Right lobe of liver (tissue), 4 donors: ENCODE data around the gene ARFGEF3.

ENCODE experiments used
- POLR2A ChIP-seq: fragments of 450-650 bp; IDR thresholded peaks from one replicate; pipeline ENCODE4 v1.6.1; 2017; ENCODE audit warnings: antibody characterized with exemption, mild to moderate bottlenecking
- TF ChIP-seq, protein P1 (sequence below), 4 donors: fragments of 200-600 bp in 3 of 4; fragments of 450-650 bp in 1 of 4; IDR thresholded peaks; one replicate each; pipeline versions ENCODE4 v1.5.1 to v1.8.0; 2016 to 2022; ENCODE audit warnings: antibody characterized with exemption in 4 of 4, mild to moderate bottlenecking in 2 of 4
- donor health status: DM: no; HTN: no; CAD: no.
- donor health status: DM: no; HTN: no; CAD: no.
- donor health status: DM: no; HTN: yes; CAD: no.

- no peak for TF ChIP-seq POLR2A
- TF ChIP-seq, protein P1, sequence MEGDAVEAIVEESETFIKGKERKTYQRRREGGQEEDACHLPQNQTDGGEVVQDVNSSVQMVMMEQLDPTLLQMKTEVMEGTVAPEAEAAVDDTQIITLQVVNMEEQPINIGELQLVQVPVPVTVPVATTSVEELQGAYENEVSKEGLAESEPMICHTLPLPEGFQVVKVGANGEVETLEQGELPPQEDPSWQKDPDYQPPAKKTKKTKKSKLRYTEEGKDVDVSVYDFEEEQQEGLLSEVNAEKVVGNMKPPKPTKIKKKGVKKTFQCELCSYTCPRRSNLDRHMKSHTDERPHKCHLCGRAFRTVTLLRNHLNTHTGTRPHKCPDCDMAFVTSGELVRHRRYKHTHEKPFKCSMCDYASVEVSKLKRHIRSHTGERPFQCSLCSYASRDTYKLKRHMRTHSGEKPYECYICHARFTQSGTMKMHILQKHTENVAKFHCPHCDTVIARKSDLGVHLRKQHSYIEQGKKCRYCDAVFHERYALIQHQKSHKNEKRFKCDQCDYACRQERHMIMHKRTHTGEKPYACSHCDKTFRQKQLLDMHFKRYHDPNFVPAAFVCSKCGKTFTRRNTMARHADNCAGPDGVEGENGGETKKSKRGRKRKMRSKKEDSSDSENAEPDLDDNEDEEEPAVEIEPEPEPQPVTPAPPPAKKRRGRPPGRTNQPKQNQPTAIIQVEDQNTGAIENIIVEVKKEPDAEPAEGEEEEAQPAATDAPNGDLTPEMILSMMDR (IDR thresholded peaks at IDR 0.05): no peak
Measured at GRCh38 chr6:138310294-138310693, 148.6 kb downstream of the ARFGEF3 start.
